Stimulated activated naive CD4-positive, alpha-beta T cell treated with Interleukin-2 at 50 U/mL for 16 hours (primary cell): ENCODE measurements around the gene IPMK.
"Not testable (repeated sequence)": the region's sequence is repeated elsewhere in the genome, so short reads cannot be mapped to it uniquely, and the experiment has no call there.

Source experiments
- DNase-seq: peaks from one replicate; lab custom pipeline; 2025; lab: John Stamatoyannopoulos, UW

The IPMK gene

DNA sequence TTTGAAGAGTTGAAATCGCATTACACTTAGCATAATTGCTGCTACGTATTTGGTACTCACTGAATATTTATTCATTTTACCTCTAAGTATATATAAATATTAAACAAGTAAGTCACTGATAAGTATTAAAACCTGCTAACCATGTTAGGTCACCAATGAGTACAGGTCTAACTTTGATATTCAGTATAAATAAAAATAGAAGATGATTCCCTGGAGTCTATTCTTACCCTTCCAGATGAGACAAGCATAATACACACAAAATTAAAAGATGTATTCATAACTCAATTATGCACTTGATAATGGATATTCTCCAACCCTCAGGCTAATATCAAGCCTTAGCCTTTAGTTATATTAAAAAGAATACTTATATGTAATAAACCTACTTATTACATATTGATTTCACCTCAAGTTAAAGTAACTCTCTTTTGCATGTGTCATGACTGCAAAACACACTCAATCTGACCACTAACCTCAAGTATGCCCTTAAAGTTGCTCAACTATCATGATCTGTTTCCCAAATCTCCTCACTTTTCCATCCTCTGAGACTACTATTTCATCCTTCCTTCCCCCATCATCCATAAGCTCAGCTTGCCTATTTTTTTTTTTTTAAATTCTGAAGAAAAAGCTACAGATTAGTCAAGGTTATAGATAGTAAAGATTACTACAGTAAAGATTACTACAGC is 46.8 kb downstream of the IPMK start:
- no peak for DNase-seq

DNA sequence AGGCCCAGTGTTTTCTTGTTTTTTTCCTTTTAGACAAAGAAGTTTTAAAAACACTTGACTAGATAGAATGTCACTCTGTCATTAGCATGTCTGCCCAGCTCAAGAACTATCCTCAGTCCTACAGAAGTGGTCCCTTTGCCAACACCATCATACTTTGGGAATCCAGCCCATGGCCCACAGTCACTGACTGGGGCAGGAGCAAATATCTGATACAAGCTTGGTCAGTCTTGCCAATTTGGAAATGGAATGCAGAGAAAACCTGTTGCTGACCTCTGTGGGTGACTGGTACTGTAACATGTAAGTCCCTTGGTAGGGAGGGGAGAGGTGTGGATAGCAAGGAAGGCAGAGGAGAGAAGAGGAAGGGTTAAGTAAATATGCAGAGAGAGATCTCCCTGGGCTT is 47.8 kb downstream of the IPMK start:
- no peak for DNase-seq

DNA sequence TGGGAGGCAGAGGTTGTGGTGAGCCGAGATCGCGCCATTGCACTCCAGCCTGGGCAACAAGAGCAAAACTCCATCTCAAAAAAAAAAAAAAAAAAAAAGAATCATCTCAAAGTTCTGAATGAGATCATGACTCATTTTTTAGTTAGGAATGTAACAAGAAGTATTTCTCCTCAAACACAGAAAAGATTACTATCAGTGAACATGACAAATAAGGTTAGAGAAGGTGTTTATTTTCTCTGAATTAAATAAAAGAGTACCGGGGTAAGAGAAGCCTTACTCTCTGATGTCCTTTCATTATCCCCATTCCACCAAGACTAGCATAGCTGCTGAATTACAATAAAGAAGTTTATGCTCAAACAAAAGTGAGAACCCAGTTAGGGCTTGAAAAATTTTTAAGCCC is 50.1 kb downstream of the IPMK start:
- no peak for DNase-seq

DNA sequence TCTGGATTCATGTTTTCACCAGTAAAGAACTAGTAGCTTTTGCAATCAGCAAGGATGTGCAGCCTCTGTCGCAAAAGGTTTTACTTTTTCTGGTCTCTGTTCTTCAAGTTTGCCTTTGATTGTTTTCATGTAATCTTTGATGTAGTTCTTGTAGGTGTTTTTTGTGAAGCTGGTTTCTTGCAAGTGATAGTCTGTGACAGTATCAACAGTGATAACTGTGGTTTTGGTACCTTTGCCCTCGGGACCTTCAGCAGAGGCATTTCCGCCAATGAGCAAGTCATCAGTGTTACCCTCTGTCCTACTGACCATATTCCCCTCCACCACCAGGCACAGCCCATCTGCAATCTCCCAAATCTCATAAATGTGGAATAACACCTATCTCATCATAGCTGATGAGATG is 55.1 kb downstream of the IPMK start:
- no peak for DNase-seq

DNA sequence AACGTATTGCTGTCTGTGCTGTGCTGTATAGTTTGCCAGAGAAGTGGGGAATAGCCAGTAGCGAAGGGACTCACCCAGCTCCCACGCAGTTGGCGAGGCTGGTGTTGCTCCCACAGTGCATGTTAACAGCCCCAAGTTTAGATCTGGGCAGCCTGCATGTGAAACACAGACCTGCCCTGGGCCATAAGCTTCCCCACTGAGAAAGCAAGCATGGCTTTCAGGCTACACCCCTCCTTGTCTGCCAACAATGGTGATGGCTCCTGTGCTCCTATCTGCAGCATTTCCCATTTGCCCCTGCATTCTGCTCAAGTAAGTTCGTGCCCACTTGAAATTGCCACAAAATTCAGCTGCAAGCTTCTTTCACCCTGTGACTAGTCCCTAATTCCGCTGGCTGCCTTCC is 57.5 kb downstream of the IPMK start:
- no peak for DNase-seq

DNA sequence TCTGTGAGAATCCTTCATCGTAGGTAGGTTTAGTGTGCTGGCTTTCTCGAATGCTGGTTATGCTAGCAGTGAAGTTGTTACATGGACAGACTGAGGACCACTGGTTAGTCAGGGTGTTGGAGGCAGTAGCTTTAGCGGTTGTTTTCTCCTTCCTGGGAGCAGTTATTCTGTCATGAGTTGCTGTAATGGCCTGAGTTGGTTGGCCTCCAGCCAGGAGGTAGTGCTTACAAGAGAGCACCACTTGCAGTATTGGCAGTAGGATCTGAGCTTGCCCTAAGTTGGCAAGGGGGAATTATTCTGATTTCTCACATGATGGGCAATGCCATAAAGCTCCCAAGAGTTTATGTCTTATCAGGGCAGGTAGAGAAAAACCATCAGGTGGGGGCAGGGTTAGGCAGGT is 58.0 kb downstream of the IPMK start:
- DNase-seq = no peak

DNA sequence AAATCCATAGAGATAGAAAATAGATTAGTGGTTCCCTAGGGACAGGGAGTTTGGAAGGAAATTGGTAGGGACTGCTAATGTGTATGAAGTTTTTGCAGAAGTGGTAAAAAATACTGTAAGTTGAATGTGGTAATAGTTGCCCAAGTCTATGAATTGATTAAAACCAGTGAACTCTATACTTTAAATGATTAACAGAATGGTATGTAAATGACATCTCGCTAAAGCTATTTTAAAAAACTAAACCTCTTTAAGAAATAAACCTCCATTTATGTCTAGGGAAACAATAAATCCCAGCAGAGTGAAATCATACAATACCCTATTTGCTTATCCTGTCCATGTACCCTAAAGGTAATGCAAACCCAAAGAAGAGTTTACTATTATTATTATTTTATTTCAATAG is 61.4 kb downstream of the IPMK start:
- DNase-seq = no peak

DNA sequence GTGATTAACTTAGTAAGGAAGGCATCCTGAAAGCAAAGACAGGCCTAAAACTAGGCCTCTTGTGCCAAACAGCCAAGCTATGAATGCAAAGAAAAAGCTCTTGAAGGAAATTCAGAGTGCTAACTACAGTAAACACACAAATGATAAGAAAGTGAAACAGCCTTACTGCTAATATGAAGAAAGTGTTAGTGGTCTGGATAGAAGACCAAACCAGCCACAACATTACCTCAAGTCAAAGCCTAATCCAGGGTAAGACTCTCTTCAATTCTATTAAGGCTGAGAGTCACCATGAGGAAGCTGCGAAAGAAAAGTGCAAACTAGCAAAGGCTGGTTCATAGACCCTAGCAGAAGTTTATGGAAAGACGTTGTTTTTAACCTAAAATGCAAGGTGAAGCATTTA is 66.0 kb downstream of the IPMK start:
- no peak for DNase-seq

DNA sequence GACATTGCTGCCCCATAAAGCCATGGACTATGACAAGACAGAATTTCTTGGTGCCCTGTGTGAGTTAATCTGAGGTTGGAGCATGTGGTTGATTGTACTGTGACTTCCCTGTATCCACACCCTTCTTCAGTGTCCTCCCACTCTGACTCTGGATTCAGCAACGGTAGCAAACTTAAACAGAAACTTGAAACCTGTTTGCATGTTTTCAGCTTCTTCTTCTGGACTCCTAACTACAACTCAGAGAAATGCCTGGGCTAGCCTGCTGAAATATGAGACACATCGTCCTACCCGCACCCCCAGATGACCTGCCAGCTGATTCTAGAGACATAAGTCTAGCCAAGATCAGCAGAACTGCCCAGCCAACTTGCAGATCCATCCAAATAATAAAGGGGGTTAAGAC is 78.4 kb downstream of the IPMK start:
- no peak for DNase-seq

DNA sequence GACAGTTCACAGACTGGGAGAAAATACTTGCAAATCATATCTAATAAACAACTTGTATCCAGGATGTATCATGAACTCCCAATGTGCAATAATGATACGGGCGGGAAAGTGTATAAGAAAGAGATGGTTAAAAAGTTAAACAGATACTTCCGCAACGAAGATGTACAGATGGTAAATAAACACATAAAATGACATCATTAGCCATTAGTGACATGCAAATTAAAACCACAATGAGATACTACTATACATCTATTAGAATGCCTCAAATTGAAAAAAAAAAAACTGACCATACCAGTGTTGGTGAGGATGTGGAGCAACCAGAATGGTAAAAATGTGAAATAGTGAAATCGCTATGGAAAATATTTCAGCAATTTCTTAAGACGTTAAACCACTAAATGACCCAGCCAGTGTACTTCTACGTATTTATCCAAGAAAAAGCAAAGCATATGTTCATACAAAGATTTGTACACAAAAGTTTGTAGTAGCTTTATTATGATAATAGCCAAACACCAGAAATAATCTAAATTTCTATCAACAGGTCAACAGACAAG is 83.5 kb downstream of the IPMK start:
- no peak for DNase-seq

DNA sequence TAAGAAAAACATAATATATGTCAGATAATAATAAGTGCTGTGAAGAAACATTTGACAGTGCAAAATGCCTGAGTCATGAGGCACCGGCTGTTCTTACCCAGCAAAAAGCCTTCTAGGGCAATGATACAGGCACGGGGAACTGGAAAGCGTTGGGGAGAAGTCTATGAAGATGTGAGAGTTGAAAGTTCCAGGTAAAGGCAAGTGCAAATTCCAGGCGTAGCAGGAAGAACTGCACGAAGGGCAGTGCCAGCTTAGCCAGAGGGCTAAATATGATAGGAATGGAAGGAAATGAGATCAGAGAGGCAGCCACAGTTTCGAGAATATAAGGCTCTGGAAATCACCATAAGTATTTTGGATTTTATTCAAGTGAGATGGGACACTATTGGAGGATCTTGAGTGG is 87.0 kb downstream of the IPMK start:
- DNase-seq = no peak

DNA sequence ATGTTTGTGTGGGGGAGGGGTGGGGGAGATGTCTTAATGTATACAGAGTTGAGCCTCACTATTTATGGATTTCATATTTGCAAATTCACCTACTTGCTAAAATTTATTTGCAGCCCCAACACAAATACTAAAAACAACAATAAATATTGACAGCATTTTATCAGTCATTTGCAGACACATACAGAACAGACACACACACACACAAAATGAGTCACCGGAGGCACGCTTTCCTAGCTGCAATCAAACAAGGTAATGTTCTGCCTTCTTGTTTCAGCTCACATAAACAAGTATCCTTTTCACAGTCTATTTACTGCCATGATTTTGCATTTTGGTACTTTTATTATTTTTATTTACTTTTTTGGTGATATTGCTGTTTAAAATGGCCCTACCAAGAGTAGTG is 88.5 kb downstream of the IPMK start:
- DNase-seq = no peak

DNA sequence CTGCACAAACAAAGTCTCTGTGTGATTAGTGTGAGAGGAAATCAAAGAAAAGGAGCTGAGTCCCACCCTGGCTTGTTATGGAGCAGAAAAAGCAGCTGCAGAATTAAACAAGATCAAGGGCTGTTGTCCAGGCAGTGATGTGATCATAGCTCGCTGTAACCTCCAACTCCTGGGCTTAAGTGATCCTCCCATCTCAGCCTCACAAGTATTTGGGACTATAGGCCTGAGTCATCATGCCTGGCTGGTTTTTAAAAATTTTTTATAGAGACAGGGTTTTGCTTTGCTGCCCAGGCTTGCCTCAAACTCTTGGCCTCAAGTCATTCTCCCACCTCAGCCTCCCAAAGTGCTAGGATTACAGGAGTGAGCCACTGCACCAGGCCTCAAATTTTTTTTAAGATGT is 88.9 kb downstream of the IPMK start:
- DNase-seq = no peak

DNA sequence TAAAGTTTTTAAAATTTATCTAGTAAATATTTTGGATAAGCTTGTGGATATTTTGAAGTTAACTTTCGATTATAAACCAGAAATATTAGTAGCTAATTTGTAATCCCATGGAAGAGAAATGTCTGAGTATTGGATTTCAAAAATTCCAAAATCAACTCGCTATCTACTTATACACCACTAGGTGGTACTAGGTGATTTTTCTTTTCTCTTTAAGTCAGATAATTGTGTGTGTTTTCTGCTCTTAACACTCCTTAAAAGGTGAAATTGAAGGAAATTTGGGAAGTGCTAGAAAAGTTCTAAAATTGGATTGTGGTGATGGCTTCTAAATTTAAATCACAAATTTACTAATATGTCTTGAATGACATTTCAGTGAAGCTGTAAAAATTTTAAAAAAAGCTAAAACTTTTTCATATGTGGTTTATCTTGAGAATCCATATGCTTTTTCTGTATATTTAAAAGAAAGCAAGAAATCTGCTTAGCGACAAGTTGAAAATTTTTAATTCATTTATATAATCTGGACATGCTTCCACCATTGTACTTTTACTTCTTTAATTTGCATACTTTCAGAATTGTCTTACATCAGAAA is 90.2 kb downstream of the IPMK start:
- no peak for DNase-seq

DNA sequence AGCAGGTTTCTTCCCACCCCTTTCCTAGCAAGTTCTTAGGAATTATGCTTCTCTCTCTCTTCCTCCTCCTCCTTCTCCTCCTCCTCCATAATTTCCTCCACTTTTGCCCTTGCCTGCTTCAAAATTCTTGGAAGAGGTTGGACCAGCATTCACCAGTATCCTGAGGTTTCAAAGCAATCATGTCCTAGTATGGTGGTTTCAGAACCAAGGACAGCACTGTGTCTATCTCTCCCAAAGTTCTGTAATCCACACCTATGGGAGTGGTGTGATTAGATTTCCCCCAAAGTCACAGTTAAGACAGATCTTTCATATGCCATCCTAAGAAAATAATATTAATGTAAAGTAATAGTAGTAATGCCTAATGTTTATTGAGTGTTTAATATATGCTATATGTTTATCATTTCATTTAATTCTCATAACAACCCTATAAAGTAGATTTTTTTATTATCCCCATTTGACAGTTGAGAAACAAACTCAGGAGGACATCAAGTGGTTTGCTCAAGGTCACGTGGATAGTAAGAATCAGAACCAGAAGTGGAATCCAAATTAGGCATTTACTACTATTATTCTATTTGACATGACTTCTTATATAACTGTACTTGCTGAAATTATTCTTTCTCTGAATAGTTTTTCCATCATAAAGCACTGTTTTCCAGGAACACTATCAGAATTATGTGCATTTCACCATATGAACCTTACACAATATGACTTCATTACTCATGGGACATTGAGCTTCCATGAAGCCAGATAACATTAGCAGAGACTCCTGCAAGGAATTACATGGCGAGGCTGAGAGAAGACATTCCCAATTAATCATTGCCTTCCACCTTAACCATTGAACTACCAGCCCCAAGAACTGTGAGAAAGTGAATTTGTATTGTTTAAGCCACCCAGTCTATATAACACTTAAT is 91.4 kb downstream of the IPMK start:
- DNase-seq = no peak

DNA sequence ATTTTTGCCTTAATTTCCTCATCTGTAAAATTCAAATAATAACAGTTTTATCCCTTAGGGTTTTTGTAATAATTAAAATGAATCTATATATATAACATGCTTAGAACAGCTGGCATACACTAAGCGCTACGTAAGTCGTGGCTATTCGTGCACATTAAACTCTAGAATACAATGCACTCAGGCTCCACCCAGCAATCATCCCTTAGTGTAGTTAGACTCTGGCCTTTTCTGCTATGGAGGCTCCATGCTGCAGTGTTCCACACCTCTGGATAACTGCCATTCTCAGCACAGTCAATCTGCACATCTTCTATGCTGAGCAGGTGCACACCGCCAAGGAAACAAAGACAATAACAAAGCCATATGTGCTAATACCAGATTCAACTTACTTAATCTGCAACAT is 92.9 kb downstream of the IPMK start:
- DNase-seq = no peak

DNA sequence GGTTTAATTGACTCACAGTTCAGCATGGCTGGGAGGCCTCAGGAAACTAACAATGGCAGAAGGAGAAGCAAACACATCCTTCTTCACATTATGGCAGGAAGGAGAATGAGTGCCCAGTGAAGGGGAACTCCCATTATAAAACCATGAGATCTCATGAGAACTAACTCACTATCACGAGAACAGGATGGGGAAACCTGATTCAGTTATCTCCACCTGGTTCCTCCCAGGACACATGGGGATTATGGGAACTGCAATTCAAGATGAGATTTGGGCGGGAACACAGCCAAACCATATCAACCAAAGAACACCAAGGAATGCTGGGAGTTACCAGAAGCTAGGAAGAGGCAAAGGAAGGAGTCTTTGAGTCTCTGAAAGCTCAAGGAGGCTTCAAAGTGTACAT is 94.3 kb downstream of the IPMK start:
- no peak for DNase-seq

DNA sequence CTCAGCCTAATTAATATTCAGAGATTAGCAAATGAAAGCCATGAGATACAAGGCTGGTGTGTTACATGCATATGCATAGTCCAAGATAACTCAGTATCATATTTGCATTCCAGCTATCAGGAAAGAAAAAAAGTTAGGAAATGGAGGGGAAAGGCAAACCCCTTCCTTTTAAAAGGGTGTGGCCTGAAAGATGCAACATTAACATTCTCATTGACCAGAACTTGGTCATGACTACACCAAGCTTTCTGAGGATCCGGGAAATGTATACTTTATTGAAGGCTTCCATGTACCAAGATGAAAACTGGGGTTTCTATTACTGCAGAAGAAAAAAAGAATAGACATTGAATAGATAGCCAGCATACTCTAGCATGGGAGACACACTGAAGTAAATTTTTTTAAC is 96.5 kb downstream of the IPMK start:
- DNase-seq = no peak

DNA sequence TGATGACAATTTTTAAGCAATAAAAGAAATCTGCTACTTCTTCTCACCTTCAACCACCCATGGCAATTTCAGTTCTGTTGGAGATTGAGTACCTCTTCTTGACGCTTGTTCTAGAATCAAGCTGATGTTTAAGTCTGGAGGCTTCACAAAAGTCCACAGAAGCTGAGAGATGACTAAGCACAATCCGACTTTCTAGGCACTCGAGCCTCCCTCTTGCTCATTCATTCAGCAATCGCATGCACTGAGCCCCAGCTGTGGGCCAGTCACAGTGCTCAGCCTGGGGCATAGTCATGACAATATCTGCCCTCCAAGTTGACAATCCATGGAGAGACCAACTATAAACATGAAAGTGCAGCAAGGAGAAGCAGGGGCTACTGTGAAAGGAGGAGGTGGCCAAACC is 103.2 kb downstream of the IPMK start:
- DNase-seq = no peak

DNA sequence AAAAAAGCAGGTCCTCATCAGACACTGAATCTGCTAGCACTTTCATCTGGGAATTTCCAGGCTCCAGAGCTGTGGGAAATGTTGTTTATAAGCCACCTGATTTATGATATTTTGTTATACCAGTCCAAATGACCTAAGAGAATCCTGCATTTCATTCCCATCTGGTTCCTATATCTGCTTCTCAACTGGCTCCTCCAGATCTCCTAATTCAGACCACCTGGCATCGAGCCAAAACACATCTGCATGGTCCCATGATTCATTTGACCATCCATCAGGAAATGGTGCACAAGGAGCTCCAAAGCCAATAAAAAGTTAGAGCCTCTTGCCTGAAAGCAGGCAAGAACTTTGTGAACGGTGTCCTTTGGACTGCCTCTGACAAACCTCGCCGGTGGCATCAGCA is 108.9 kb downstream of the IPMK start:
- no peak for DNase-seq

DNA sequence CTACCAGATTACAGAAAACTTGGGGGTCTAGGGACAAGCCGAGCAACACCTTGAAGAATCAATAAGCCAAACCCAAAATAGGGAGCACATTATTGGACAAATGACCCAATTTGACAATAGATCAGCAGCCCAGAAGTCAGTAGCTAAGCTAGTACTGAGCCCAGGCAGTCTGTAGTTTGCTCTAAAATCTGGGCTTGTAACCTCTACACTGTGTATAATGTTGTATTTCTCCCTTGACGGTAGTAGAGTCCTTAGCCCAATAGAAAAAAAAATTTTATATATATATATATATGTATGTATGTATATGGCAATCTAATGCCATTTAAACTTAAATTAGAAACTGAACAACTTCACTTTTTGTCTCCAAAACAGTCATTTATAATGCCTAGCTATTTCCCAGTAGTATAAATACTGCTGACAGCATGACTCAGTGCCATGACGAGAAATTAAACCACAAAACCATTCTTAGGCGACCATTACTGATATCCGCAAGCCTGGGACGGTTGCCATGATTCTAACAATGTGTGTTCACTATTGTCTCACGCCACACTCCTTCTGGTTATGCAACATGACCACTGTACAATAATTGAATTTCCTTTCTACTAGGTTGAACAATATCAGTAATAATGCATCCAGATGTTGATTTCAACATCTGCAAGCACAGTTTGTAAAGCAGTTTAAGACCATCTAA is 110.5 kb downstream of the IPMK start:
- DNase-seq = no peak

DNA sequence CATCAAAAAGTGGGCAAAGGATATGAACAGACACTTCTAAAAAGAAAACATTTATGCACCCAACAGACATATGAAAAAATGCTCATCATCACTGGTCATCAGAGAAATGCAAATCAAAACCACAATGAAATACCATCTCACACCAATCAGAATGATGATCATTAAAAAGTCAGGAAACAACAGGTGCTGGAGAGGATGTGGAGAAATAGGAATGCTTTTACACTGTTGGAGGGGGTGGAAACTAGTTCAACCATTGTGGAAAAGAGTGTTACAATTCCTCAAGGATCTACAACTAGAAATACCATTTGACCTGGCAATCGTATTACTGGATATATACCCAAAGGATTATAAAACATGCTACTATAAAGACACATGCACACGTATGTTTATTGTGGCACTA is 111.8 kb downstream of the IPMK start:
- DNase-seq = not testable (repeated sequence)
